ENCODE measurements around the gene PAK2. TPM values are rescaled to one million over a fixed set of nuclear protein-coding genes. Genes with fewer than 3 reads are reported as not detected.
"Not testable (repeated sequence)": the region's sequence is repeated elsewhere in the genome, so short reads cannot be mapped to it uniquely, and the experiment has no call there.

PAK2 gene
- total RNA-seq, 2 experiments from 2014 or later = 57.6 to 82.2 TPM

DNA sequence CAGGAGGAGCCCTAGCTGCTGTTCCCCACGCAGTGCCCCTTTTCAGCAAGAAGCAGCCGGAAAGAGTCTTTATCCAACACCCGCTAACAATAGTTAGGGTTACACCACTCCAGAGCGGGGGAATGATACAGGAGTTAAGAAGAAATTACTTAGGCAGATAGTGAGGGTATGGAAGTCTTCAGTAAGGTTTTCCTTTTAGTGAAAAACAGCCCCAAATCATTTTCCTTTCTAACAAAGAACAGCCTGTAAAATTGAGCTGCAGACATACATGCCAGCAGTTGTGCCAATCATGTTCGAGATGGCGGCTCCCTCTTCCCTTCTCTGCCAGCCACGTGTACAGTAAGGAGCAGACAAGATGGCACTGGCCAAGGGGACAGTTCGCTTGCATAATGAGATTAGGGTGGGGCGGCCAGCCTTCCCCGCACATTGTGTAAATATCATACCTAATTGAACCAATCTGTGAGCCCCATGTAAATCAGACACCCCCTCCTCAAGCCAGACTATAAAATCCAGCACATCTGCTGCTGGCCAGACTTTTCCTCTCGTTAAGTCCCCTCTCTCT lies 109.6 kb downstream of the PAK2 start:
- H3K36me3 Mint-ChIP-seq (ENCODE audit: low read depth) = no peaks in the 10 kb centered on the region
- ChIA-PET POLR2A (no interaction called here), CTCF (interaction anchor here (0.6 kb wide), 1 partner anchor 58 kb away, joined by 3 read pairs; no protein-coding TSS in a partner anchor)
- no peaks in the 10 kb centered on the region for H3K9me3 Mint-ChIP-seq (ENCODE audit: low read depth)
- intact Hi-C loops (cut with DNase I, micrococcal nuclease) = no loop called here
- no peak for ATAC-seq
- peaks cover 2% of the 10 kb centered on the region for H3K4me1 Mint-ChIP-seq
- DNase-seq = no peak
- no peak overlapping the region for H3K4me3 Mint-ChIP-seq
- H3K27me3 Mint-ChIP-seq = peaks cover 2% of the 10 kb centered on the region
- no peak overlapping the region for H3K27ac Mint-ChIP-seq

DNA sequence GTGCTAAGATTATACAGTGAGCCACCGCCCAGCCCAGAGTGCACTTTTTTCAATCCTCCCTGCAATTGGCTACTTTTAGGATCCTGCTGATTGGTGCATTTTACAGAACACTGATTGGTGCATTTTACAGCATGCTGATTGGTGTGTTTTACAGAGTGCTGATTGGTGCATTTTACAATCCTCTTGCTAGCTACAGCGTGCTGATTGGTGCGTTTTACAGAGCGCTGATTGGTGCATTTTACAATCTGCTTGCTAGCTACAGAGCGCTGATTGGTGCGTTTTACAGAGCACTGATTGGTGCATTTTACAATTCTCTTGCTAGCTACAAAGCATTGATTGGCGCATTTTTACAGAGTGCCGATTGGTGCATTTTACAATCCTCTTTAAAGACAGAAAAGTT lies 123.3 kb downstream of the PAK2 start:
- POLR2A ChIA-PET; H3K27ac Mint-ChIP-seq; CTCF ChIA-PET; intact Hi-C loops (cut with DNase I, micrococcal nuclease); H3K27me3 Mint-ChIP-seq; H3K36me3 Mint-ChIP-seq (ENCODE audit: low read depth); H3K4me1 Mint-ChIP-seq; DNase-seq; H3K4me3 Mint-ChIP-seq; ATAC-seq; H3K9me3 Mint-ChIP-seq (ENCODE audit: low read depth): not testable (repeated sequence)

DNA sequence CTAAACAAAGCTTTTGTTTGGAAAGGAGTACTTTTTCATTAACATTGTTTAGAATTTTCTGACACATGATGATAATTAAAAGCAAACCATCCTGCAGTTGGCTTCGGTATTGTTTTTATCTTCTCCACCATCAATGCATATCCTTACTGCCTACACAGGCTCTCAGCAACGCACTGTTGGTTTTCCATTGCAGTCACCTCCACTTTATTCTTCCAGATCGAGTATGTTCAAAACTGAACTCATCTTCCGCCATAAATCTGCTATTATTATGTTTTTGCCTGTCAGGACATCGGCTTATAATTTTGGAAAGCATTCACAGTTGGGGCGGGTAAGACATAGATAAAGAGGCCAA lies 127.5 kb downstream of the PAK2 start:
- Mint-ChIP-seq H3K36me3 (ENCODE audit: low read depth) (peaks cover 3% of the 10 kb centered on the region), H3K4me1 (peaks cover 21% of the 10 kb centered on the region), H3K27me3 (no peaks in the 10 kb centered on the region), H3K4me3 (peak overlapping the region; percentile 99), H3K9me3 (ENCODE audit: low read depth) (peaks cover 2% of the 10 kb centered on the region), H3K27ac (peak overlapping the region; percentile 95)
- DNase-seq (no peak), ATAC-seq (peak; percentile 3)
- ChIA-PET POLR2A (interaction anchor here (0.6 to 1.7 kb wide), 5 partner anchors 19 to 159 kb away, joined by 3 to 14 read pairs (median 3); partner anchors contain the start of genes NCBP2 and PAK2), CTCF (interaction anchor here (1.0 to 4.0 kb wide), 3 partner anchors 20 to 157 kb away, joined by 3 to 18 read pairs (median 4); partner anchors contain the start of gene NCBP2)
- intact Hi-C loops (cut with DNase I, micrococcal nuclease) = loop anchor here (1.0 to 5.0 kb wide), 10 partner anchors 75 to 687 kb away; partner anchors contain the start of genes NCBP2 (in 2 of the 2), CEP19 (in 1 of the 2), DLG1 (in 1 of the 2) and FBXO45 (in 1 of the 2)

DNA sequence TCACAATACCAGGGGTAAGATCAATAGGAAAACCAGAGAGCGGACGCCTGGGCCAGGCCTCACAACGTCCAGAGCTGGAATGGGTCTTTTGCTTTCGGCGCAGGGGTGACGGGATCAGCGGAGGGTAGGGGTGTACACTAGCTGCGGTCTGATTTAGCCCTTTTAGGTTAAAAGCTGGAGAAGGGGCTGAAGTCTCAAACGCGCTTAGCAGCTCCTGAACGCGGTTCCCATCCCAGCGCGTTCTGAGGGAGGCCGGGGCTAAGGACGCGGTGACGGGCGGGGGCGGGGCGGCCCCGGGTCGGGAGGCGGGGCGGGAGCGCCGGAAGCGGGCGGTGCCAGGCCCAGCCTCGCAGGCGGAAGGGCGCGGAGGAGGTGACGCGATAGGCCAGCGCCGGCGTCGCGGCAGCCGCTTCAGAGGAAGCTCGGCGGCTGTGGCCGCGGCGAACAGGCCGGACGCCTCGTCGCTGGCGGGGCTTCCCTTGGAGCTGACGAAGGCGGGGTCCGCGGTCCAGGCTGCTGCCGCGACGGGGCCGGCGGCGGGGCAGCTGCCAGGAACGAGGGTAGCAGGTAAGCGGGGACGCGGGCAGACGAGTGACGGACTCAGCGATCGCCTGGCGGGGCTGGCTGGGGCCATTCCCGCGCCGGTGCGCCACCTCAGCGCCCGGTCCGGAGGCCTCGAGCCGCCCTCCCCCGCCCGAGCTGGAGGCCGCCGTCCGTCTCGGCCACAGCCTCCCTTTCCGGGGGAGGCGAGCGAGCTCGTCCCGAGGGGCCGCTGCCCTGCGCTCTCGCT lies 128.0 kb downstream of the PAK2 start, which contains the start of gene SENP5:
Gene SENP5 (plus strand): TSS at position 414 of the 790 bp plus-strand sequence. CDS start 17,262 bp downstream, outside the sequence.
- peaks cover 24% of the 10 kb centered on the region for H3K4me1 Mint-ChIP-seq
- H3K4me3 Mint-ChIP-seq = peak within 1 kb of the TSS; percentile 99
- H3K27ac Mint-ChIP-seq = peak within 1 kb of the TSS; percentile 95
- H3K27me3 Mint-ChIP-seq = no peaks in the 10 kb centered on the region
- POLR2A ChIA-PET = interaction anchor here (0.6 to 1.7 kb wide), 7 partner anchors 18 to 158 kb away, joined by 3 to 14 read pairs (median 3); partner anchors contain the start of genes NCBP2 and PAK2
- H3K36me3 Mint-ChIP-seq (ENCODE audit: low read depth) = peaks cover 3% of the 10 kb centered on the region
- ATAC-seq (peak; percentile 96), DNase-seq (peak; percentile 95)
- CTCF ChIA-PET = interaction anchor here (1.0 to 4.0 kb wide), 4 partner anchors 19 to 158 kb away, joined by 3 to 18 read pairs (median 4); partner anchors contain the start of gene NCBP2
- H3K9me3 Mint-ChIP-seq (ENCODE audit: low read depth) = peaks cover 2% of the 10 kb centered on the region
- intact Hi-C loops (cut with DNase I, micrococcal nuclease) = loop anchor here (1.0 to 5.0 kb wide), 11 partner anchors 17 to 687 kb away; partner anchors contain the start of genes NCBP2 (in 2 of the 2), CEP19 (in 1 of the 2), DLG1 (in 1 of the 2) and FBXO45 (in 1 of the 2)

DNA sequence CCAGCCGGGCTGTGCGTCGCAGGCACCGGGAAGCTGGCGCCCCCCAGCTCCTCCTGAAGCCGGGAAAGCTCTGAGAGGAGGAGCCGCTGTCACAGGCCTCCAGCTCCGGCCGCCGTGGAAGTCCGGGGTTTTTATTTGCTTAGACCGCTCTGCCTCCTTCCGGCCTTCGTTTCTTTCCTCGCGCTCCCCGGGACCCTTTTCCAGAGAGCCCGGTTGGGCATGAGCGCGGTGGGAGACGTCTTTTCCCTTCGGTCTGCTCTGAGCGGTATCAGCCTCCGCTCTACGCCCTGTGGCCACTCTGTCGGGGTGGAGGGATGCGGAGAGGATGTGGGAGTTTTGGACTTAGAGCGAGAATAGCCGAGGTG lies 128.6 kb downstream of the PAK2 start:
- peaks cover 3% of the 10 kb centered on the region for H3K36me3 Mint-ChIP-seq (ENCODE audit: low read depth)
- no peaks in the 10 kb centered on the region for H3K27me3 Mint-ChIP-seq
- H3K4me3 Mint-ChIP-seq = peak overlapping the region; percentile 99
- intact Hi-C loops (cut with DNase I, micrococcal nuclease) = loop anchor here (2.0 to 5.0 kb wide), 2 partner anchors 17 to 236 kb away; no protein-coding TSS in a partner anchor
- peaks cover 26% of the 10 kb centered on the region for H3K4me1 Mint-ChIP-seq
- ATAC-seq (peak; percentile 12), DNase-seq (peak; percentile 36)
- CTCF ChIA-PET = interaction anchor here (1.1 to 4.0 kb wide), 2 partner anchors 41 to 74 kb away, joined by 3 to 18 read pairs; partner anchors contain the start of gene NCBP2
- no peaks in the 10 kb centered on the region for H3K9me3 Mint-ChIP-seq (ENCODE audit: low read depth)
- POLR2A ChIA-PET = interaction anchor here (0.6 to 1.7 kb wide), 4 partner anchors 18 to 74 kb away, joined by 3 to 14 read pairs (median 4); partner anchors contain the start of gene NCBP2
- H3K27ac Mint-ChIP-seq = peak overlapping the region; percentile 92

DNA sequence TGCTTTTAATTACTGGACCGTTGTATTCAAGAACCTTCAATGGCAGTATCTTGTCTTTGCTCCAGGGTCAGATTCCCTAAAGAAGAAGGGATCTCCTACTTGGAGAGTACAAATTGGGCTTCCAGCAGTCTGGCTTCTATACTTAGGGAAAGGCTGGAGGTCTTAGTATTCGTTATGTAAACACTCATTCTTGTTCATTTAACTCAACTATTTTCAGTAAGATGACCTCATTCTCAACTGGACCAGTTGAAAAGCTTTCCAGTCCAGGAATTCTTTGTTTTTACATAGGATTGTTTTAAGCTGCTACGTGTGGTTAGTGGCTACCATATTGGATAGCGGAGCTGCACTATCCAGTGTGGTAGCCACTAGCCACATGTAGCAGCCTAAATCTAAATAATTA lies 132.7 kb downstream of the PAK2 start:
- DNase-seq (no peak), ATAC-seq (no peak)
- H3K27ac Mint-ChIP-seq = no peak overlapping the region
- H3K27me3 Mint-ChIP-seq = no peaks in the 10 kb centered on the region
- CTCF ChIA-PET = no interaction called here
- POLR2A ChIA-PET = interaction anchor here (1.5 kb wide), 1 partner anchor 14 kb away, joined by 4 read pairs; no protein-coding TSS in a partner anchor
- no peaks in the 10 kb centered on the region for H3K9me3 Mint-ChIP-seq (ENCODE audit: low read depth)
- peaks cover 38% of the 10 kb centered on the region for H3K4me1 Mint-ChIP-seq
- no peak overlapping the region for H3K4me3 Mint-ChIP-seq
- H3K36me3 Mint-ChIP-seq (ENCODE audit: low read depth) = peaks cover 3% of the 10 kb centered on the region
- intact Hi-C loops (cut with DNase I, micrococcal nuclease) = no loop called here

DNA sequence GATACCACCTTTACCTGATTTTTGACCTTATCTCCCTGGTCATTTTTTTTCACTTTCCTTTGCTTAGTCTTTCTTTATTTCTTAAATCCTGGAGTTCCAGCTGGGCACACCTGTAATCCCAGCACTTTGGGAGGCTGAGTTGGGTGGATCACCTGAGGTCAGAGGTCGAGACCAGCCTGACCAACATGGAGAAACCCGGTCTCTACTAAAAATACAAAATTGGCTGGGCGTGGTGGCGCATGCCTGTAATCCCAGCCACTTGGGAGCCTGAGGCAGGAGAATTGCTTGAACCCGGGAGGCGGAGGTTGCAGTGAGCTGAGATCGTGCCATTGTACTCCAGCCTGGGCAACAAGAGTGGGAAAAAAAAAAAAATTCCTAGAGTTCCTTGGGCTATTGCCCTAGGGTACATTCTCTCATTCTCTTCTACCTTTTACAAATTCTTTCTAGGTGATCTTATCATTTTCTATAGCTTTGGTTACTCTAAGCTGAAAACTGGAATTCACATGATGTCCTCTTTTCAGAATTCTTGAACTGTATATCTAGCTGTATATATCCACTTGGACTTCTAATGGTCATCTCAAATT lies 134.9 kb downstream of the PAK2 start:
- H3K4me1 Mint-ChIP-seq = peaks cover 48% of the 10 kb centered on the region
- H3K4me3 Mint-ChIP-seq; DNase-seq; H3K27ac Mint-ChIP-seq; H3K27me3 Mint-ChIP-seq; H3K36me3 Mint-ChIP-seq (ENCODE audit: low read depth); H3K9me3 Mint-ChIP-seq (ENCODE audit: low read depth); intact Hi-C loops (cut with DNase I, micrococcal nuclease); ATAC-seq: not testable (repeated sequence)
- POLR2A ChIA-PET = interaction anchor here (0.6 kb wide), 2 partner anchors 109 to 155 kb away, joined by 3 to 5 read pairs; no protein-coding TSS in a partner anchor
- CTCF ChIA-PET = interaction anchor here (0.6 to 1.5 kb wide), 3 partner anchors 68 to 233 kb away, joined by 3 read pairs; partner anchors contain the start of gene NCBP2

DNA sequence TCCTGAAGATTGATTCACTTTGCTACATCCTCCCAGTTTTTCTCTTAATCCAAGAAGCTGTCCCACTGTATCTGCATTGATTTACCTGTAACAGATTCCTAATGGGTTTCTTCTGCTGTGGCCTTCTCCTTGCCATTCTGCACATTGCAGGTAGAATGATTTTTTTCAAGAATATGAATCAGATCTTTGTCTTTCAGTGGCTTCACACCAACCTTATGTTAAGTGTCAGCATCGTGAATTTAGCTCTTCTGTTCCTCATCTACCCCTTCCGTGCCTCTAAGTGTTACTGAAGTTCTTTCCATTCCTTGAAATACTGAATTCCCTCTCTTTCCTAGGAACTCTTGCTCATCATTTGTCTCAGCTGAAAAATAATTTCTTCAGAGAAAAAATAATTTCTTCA lies 135.6 kb downstream of the PAK2 start:
- peak overlapping the region; percentile 3 for H3K27ac Mint-ChIP-seq
- ChIA-PET CTCF (interaction anchor here (0.6 to 1.1 kb wide), 2 partner anchors 109 to 233 kb away, joined by 3 read pairs; no protein-coding TSS in a partner anchor), POLR2A (interaction anchor here (0.6 kb wide), 2 partner anchors 109 to 155 kb away, joined by 3 to 5 read pairs; no protein-coding TSS in a partner anchor)
- intact Hi-C loops (cut with DNase I, micrococcal nuclease) = no loop called here
- H3K36me3 Mint-ChIP-seq (ENCODE audit: low read depth) = peaks cover 3% of the 10 kb centered on the region
- DNase-seq (no peak), ATAC-seq (peak; percentile 53)
- no peaks in the 10 kb centered on the region for H3K27me3 Mint-ChIP-seq
- peaks cover 42% of the 10 kb centered on the region for H3K4me1 Mint-ChIP-seq
- no peaks in the 10 kb centered on the region for H3K9me3 Mint-ChIP-seq (ENCODE audit: low read depth)
- H3K4me3 Mint-ChIP-seq = no peak overlapping the region

Other genes with a start within 250 kb of the PAK2 start
- gene RNF168, start 236.1 kb upstream of the PAK2 start, total RNA-seq = 10 to 100 TPM; 20.8 to 21.8 TPM
- not detected for gene SMCO1, start 224.5 kb upstream of the PAK2 start, total RNA-seq
- gene WDR53, start 171.3 kb upstream of the PAK2 start, total RNA-seq = 10 to 100 TPM; 12.8 to 21.4 TPM
- gene FBXO45, start 171.2 kb upstream of the PAK2 start, total RNA-seq = 10 to 100 TPM; 12.7 to 16.2 TPM
- gene NRROS, start 100.2 kb upstream of the PAK2 start, total RNA-seq = 10 to 100 TPM; 19.6 to 19.7 TPM
- gene CEP19, start 27.6 kb upstream of the PAK2 start, total RNA-seq = 1 to 10 TPM; 4.7 to 5.6 TPM
- 10 to 100 TPM; 37.8 to 42.2 TPM for gene PIGX, start 27.5 kb upstream of the PAK2 start, total RNA-seq
- 10 to 100 TPM; 27.7 to 33.0 TPM for gene SENP5, start 128.1 kb downstream of the PAK2 start, total RNA-seq
- 100 to 1,000 TPM in 1 of 2 experiments, 10 to 100 TPM in 1; 94.8 to 107 TPM for gene NCBP2, start 202.7 kb downstream of the PAK2 start, total RNA-seq
- gene PIGZ, start 229.0 kb downstream of the PAK2 start, total RNA-seq = under 1 TPM; 0.44 to 0.71 TPM